PFSK-1 (cell line): ENCODE results near the gene FBXL16.

ENCODE experiments used
- POLR2AphosphoS5 ChIP-seq: IDR thresholded peaks from 2 replicates; pipeline ENCODE4 v1.6.1; 2012; ENCODE audit warnings: low read depth, mild to moderate bottlenecking, control low read depth, low read length, moderate library complexity
- TAF1 ChIP-seq: IDR thresholded peaks from 2 replicates; pipeline ENCODE4 v1.6.1; 2012; ENCODE audit warnings: low read length, control low read depth, borderline replicate concordance; ENCODE audit not compliant: insufficient read depth

DNA sequence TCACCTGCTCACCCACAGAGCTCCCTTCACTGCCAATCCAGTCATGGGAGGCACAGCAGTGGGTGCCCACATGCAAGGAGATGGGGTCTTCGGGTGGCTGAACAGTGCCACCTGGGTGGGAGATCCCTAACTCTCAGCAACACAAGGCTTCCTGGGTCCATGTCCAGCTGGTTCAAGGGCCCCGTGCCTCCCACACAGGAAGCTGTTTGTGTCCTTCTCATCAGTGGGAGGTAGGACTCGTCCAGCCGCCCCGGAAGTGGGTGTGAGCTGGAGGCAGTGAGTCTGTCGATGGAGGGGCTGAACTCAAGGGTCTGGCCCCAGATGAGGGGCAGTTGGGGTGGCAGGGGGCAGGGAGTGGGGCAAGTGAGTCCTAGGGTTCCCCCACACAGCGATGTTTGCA, 1.6 kb downstream of the FBXL16 start:
- TF ChIP-seq POLR2AphosphoS5: no peak
- TF ChIP-seq TAF1: no peak
